DND-41 (cell line): ENCODE measurements around the gene CENPO.

Source experiments
- ATAC-seq: fragments of 200-7000 bp; cut with Tn5 transposase; 3 replicates; pipeline ENCODE4 v1.9.1; 2021; ENCODE audit warnings: low read depth; ENCODE audit not compliant: insufficient read depth
- DNase-seq: peaks from one replicate; pipeline ENCODE4 v3.0.0-alpha.2; 2020
- H2AFZ ChIP-seq: 2 replicates; pipeline ENCODE4 v1.6.0; 2012; ENCODE audit warnings: low read depth, low read length
- H3K27ac ChIP-seq: 2 replicates; pipeline ENCODE4 v1.5.1; 2012; ENCODE audit warnings: low read length, inconsistent platforms
- H3K27me3 ChIP-seq: fragments of 200-600 bp; sonication (generic); 2 replicates; pipeline ENCODE4 v1.6.0; 2012; ENCODE audit warnings: low read length, mild to moderate bottlenecking, inconsistent platforms; ENCODE audit not compliant: insufficient read depth, poor library complexity
- H3K36me3 ChIP-seq: 2 replicates; pipeline ENCODE4 v1.5.1; 2012; ENCODE audit warnings: low read length, inconsistent platforms; ENCODE audit not compliant: insufficient read depth
- H3K4me1 ChIP-seq: 2 replicates; pipeline ENCODE4 v1.5.1; 2012; ENCODE audit warnings: mild to moderate bottlenecking, low read length; ENCODE audit not compliant: insufficient read depth
- H3K4me2 ChIP-seq: 2 replicates; pipeline ENCODE4 v1.6.0; 2012; ENCODE audit warnings: mild to moderate bottlenecking, moderate library complexity, low read length, inconsistent platforms; ENCODE audit not compliant: insufficient read depth
- H3K4me3 ChIP-seq, 2 experiments: fragments of 200-600 bp in 1 of 2; shearing (Covaris generic) in 1 of 2; 2 replicates each; pipeline ENCODE4 v1.5.1; 2012 to 2016; ENCODE audit warnings: inconsistent platforms in 2 of 2, low read length in 2 of 2, mild to moderate bottlenecking in 2 of 2, low read depth in 1 of 2, moderate library complexity in 1 of 2
- H3K79me2 ChIP-seq: 2 replicates; pipeline ENCODE4 v1.6.0; 2012; ENCODE audit warnings: low read length, inconsistent platforms; ENCODE audit not compliant: insufficient read depth
- H3K9ac ChIP-seq: 2 replicates; pipeline ENCODE4 v1.6.0; 2012; ENCODE audit warnings: low read depth, mild to moderate bottlenecking, inconsistent platforms, low read length, moderate library complexity
- H3K9me3 ChIP-seq: 2 replicates; pipeline ENCODE4 v1.5.1; 2012; ENCODE audit warnings: low read length, moderate library complexity, mild to moderate bottlenecking, inconsistent platforms; ENCODE audit not compliant: insufficient read depth, severe bottlenecking
- H4K20me1 ChIP-seq: 2 replicates; pipeline ENCODE4 v1.6.0; 2012; ENCODE audit warnings: low read length; ENCODE audit not compliant: insufficient read depth
- EZH2 ChIP-seq: IDR thresholded peaks from 3 replicates; pipeline ENCODE4 v1.6.1; 2012; ENCODE audit warnings: borderline replicate concordance, low read depth, mild to moderate bottlenecking, moderate library complexity, low read length, inconsistent platforms; ENCODE audit not compliant: severe bottlenecking
- TF ChIP-seq, protein P1 (sequence below): IDR thresholded peaks from 2 replicates; pipeline ENCODE4 v1.5.1; 2012; ENCODE audit warnings: borderline replicate concordance, low read length, moderate library complexity, mild to moderate bottlenecking; ENCODE audit not compliant: poor library complexity, severe bottlenecking; ENCODE audit errors: extremely low read depth

The CENPO gene

DNA sequence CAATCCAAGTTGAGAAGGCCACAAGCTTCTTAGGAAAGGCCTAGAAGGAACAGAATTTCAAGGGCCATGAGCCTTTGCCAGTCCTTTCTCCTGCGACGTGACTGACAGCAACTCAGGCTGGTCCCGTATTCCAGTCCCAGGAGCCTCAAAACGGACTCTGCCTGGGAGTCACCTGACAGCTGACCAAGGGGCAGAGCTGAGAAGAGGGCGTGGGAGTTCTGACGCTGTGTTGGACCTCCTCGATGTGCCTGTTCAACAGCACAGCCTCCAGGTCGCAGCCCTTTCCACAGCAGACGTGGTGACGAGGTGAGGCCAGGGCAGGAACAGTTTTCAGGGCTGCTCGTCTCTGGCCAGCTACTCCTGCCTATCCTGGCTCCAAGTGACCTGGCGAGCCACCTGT, 37.6 kb downstream of the CENPO start:
- no peaks in the 10 kb centered on the region for H3K4me1 ChIP-seq
- no peak overlapping the region for H3K27ac ChIP-seq
- no peaks in the 10 kb centered on the region for H3K27me3 ChIP-seq
- no peak for DNase-seq
- TF ChIP-seq, protein P1, sequence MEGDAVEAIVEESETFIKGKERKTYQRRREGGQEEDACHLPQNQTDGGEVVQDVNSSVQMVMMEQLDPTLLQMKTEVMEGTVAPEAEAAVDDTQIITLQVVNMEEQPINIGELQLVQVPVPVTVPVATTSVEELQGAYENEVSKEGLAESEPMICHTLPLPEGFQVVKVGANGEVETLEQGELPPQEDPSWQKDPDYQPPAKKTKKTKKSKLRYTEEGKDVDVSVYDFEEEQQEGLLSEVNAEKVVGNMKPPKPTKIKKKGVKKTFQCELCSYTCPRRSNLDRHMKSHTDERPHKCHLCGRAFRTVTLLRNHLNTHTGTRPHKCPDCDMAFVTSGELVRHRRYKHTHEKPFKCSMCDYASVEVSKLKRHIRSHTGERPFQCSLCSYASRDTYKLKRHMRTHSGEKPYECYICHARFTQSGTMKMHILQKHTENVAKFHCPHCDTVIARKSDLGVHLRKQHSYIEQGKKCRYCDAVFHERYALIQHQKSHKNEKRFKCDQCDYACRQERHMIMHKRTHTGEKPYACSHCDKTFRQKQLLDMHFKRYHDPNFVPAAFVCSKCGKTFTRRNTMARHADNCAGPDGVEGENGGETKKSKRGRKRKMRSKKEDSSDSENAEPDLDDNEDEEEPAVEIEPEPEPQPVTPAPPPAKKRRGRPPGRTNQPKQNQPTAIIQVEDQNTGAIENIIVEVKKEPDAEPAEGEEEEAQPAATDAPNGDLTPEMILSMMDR, result no peak
- no peak for TF ChIP-seq EZH2
- no peak overlapping the region for H3K9ac ChIP-seq
- H4K20me1 ChIP-seq, result peaks cover 14% of the 10 kb centered on the region
- no peaks in the 10 kb centered on the region for H3K79me2 ChIP-seq
- H3K36me3 ChIP-seq, result peaks cover 71% of the 10 kb centered on the region
- no peak for ATAC-seq
- H3K9me3 ChIP-seq, result no peaks in the 10 kb centered on the region
- H2AFZ ChIP-seq, result no peak overlapping the region
- H3K4me2 ChIP-seq, result no peak overlapping the region
- no peak overlapping the region for H3K4me3 ChIP-seq

GRCh38 chr2:24831221-24832072, 38.2 kb downstream of the CENPO start:
- peaks cover 71% of the 10 kb centered on the region for H3K36me3 ChIP-seq

DNA sequence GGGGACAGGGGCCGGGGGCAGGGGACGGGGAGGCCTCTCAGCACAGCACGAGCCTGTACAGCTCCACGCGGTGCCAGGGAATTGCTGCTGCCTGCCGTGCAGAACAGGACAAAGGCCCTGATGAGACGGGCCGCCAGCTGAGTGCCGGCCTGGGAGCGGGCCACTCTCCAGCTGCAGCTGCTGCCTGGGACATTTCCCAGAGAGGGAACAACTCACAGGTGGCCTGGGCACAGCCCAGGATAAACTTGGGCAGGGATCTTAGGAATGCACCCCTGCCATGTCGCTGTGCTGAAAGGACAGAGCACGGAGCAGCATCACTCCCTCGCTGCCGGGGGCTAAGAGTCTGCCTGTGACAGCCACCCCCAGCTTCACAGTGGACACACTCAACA, 38.8 kb downstream of the CENPO start:
- no peak overlapping the region for H3K4me3 ChIP-seq
- DNase-seq, result no peak
- no peaks in the 10 kb centered on the region for H3K9me3 ChIP-seq
- H3K4me1 ChIP-seq, result no peaks in the 10 kb centered on the region
- H3K4me2 ChIP-seq, result no peak overlapping the region
- no peak overlapping the region for H2AFZ ChIP-seq
- no peaks in the 10 kb centered on the region for H3K79me2 ChIP-seq
- no peaks in the 10 kb centered on the region for H3K27me3 ChIP-seq
- H3K27ac ChIP-seq, result no peak overlapping the region
- H3K36me3 ChIP-seq, result peaks cover 71% of the 10 kb centered on the region
- H4K20me1 ChIP-seq, result peaks cover 14% of the 10 kb centered on the region
- TF ChIP-seq, protein P1, result no peak
- no peak for TF ChIP-seq EZH2
- no peak overlapping the region for H3K9ac ChIP-seq
- ATAC-seq, result no peak

More at GRCh38 chr2:24831221-24832072, 38.2 kb downstream of the CENPO start:
- Histone ChIP-seq H2AFZ (no peak overlapping the region), H3K4me1 (no peaks in the 10 kb centered on the region), H3K4me3 (no peak overlapping the region), H3K9me3 (no peaks in the 10 kb centered on the region), H3K4me2 (no peak overlapping the region), H3K27me3 (no peaks in the 10 kb centered on the region), H4K20me1 (peaks cover 14% of the 10 kb centered on the region), H3K27ac (no peak overlapping the region), H3K79me2 (no peaks in the 10 kb centered on the region), H3K9ac (no peak overlapping the region)
- ATAC-seq (no peak), DNase-seq (no peak)
- no peak for TF ChIP-seq EZH2
- TF ChIP-seq, protein P1, result no peak

GRCh38 chr2:24832521-24832920, 39.3 kb downstream of the CENPO start:
- no peaks in the 10 kb centered on the region for H3K27me3 ChIP-seq
- H3K4me1 ChIP-seq, result no peaks in the 10 kb centered on the region
- DNase-seq (no peak), ATAC-seq (no peak)
- H3K4me3 ChIP-seq, result no peak overlapping the region
- H4K20me1 ChIP-seq, result peaks cover 11% of the 10 kb centered on the region
- no peak overlapping the region for H3K4me2 ChIP-seq
- H3K27ac ChIP-seq, result no peak overlapping the region
- H3K36me3 ChIP-seq, result peaks cover 68% of the 10 kb centered on the region
- no peaks in the 10 kb centered on the region for H3K9me3 ChIP-seq
- H3K79me2 ChIP-seq, result no peaks in the 10 kb centered on the region
- H3K9ac ChIP-seq, result no peak overlapping the region
- TF ChIP-seq, protein P1, result no peak
- no peak for TF ChIP-seq EZH2
- H2AFZ ChIP-seq, result no peak overlapping the region
